BE2C (cell line): ENCODE measurements around the gene USP34.
"Not testable (repeated sequence)": the region's sequence is repeated elsewhere in the genome, so short reads cannot be mapped to it uniquely, and the experiment has no call there.

Experiments
- DNase-seq: peaks from one replicate; pipeline ENCODE4 v3.0.0-alpha.2; 2020
- H3K27me3 ChIP-seq: fragments of 250-450 bp; sonication (Bioruptor Pico); 2 replicates; pipeline ENCODE4 v1.5.1; 2020; ENCODE audit warnings: mild to moderate bottlenecking
- H3K36me3 ChIP-seq: fragments of 250-450 bp; sonication (Bioruptor Pico); 2 replicates; pipeline ENCODE4 v1.5.1; 2020; ENCODE audit warnings: mild to moderate bottlenecking
- H3K4me1 ChIP-seq: fragments of 250-450 bp; sonication (Bioruptor Pico); 2 replicates; pipeline ENCODE4 v1.5.1; 2020
- H3K4me3 ChIP-seq: 2 replicates; pipeline ENCODE4 v1.5.1; 2011; ENCODE audit warnings: low read depth, low read length
- H3K9me3 ChIP-seq: fragments of 250-450 bp; sonication (Bioruptor Pico); 2 replicates; pipeline ENCODE4 v1.5.1; 2020
- CTCF ChIP-seq: IDR thresholded peaks from 2 replicates; pipeline ENCODE4 v1.5.1; 2012; ENCODE audit warnings: mild to moderate bottlenecking, low read depth, low read length

The USP34 gene

GRCh38 chr2:61471905-61472805 is 1.3 kb upstream of the USP34 start:
- Histone ChIP-seq H3K9me3 (no peaks in the 10 kb centered on the region), H3K27me3 (no peaks in the 10 kb centered on the region), H3K4me3 (peak overlapping the region; percentile 80), H3K36me3 (no peaks in the 10 kb centered on the region), H3K4me1 (no peaks in the 10 kb centered on the region)
- TF ChIP-seq CTCF = no peak
- no peak for DNase-seq

- no peaks in the 10 kb centered on the region for H3K4me1 ChIP-seq
- H3K36me3 ChIP-seq = no peaks in the 10 kb centered on the region
- peak; percentile 84 for DNase-seq
- peak overlapping the region; percentile 76 for H3K4me3 ChIP-seq
- TF ChIP-seq CTCF = no peak
- H3K9me3 ChIP-seq = no peaks in the 10 kb centered on the region
- no peaks in the 10 kb centered on the region for H3K27me3 ChIP-seq
These were observed 550 bp downstream of the USP34 start for GRCh38 chr2:61470122-61470951.

GRCh38 chr2:61469424-61470121 is 1.3 kb downstream of the USP34 start:
- TF ChIP-seq CTCF = no peak
- Histone ChIP-seq H3K4me1 (no peaks in the 10 kb centered on the region), H3K36me3 (no peaks in the 10 kb centered on the region), H3K27me3 (no peaks in the 10 kb centered on the region), H3K9me3 (no peaks in the 10 kb centered on the region), H3K4me3 (peak overlapping the region; percentile 76)
- no peak for DNase-seq

GRCh38 chr2:61468231-61468630 is 2.7 kb downstream of the USP34 start:
- not testable (repeated sequence) for H3K27me3 ChIP-seq, H3K36me3 ChIP-seq, H3K9me3 ChIP-seq, H3K4me3 ChIP-seq, H3K4me1 ChIP-seq, DNase-seq

GRCh38 chr2:61465045-61465444 is 5.8 kb downstream of the USP34 start:
- TF ChIP-seq CTCF = no peak
- Histone ChIP-seq H3K27me3 (no peaks in the 10 kb centered on the region), H3K9me3 (no peaks in the 10 kb centered on the region), H3K36me3 (no peaks in the 10 kb centered on the region), H3K4me3 (no peak overlapping the region), H3K4me1 (no peaks in the 10 kb centered on the region)
- DNase-seq = no peak

- no peaks in the 10 kb centered on the region for H3K4me1 ChIP-seq
- no peak for DNase-seq
- TF ChIP-seq CTCF = no peak
- no peak overlapping the region for H3K4me3 ChIP-seq
- H3K27me3 ChIP-seq = no peaks in the 10 kb centered on the region
- H3K9me3 ChIP-seq = no peaks in the 10 kb centered on the region
- H3K36me3 ChIP-seq = no peaks in the 10 kb centered on the region
These were observed 7.0 kb downstream of the USP34 start for GRCh38 chr2:61463769-61464475.
